HepG2 (cell line): ENCODE data around the gene CYB5A. TPM values are rescaled to one million over a fixed set of nuclear protein-coding genes. Genes with fewer than 3 reads are reported as not detected.

Experiments used
- ATAC-seq: fragments of 200-7000 bp; cut with Tn5 transposase; 3 replicates; pipeline ENCODE4 v1.9.1; 2020; ENCODE audit warnings: mild to moderate bottlenecking, moderate library complexity
- BruUV-seq: library from RNA; stranded (reverse); fragments of 400-500 nt; replicated peaks from 2 replicates; lab custom pipeline; 2021; lab: Mats Ljungman, UMichigan
- CTCF ChIA-PET: fragments of 300-600 bp; formaldehyde crosslinking; extraction: SDS; loops from one replicate; lab custom pipeline; 2021; ENCODE audit warnings: low total read pairs, inconsistent platforms, low intra/inter-chr PET ratio; lab: Yijun Ruan, JAX
- POLR2A ChIA-PET: fragments of 350-600 bp; sonication (Branson Sonifier 250); formaldehyde crosslinking; loops from one replicate; lab custom pipeline; 2020; ENCODE audit warnings: antibody characterized with exemption, inconsistent platforms; lab: Yijun Ruan, JAX
- DNase-seq: peaks from one replicate; pipeline ENCODE4 v3.0.0-alpha.2; 2015; ENCODE audit warnings: low spot score
- FAIRE-seq: peaks from 3 replicates; lab custom pipeline; 2011; peaks lifted over from hg19 to GRCh38; lab: Jason Lieb, UNC
- H2AFZ ChIP-seq: one replicate; pipeline ENCODE4 v1.6.1; 2011; ENCODE audit warnings: low read length, inconsistent platforms
- H3K27ac ChIP-seq: fragments of 300-600 bp; 3 replicates; pipeline ENCODE4 v1.8.0; 2011; ENCODE audit warnings: mixed run types, mild to moderate bottlenecking, mixed read lengths, low read length, inconsistent platforms; ENCODE audit not compliant: insufficient read depth; ENCODE audit errors: extremely low read length
- H3K27me3 ChIP-seq, 2 experiments: fragments of 200-600 bp in 1 of 2; 2 replicates in 1 of 2; 3 replicates in 1 of 2; pipeline versions ENCODE4 v1.6.0 to v1.8.0; 2011; ENCODE audit warnings: low read length in 2 of 2, mild to moderate bottlenecking in 2 of 2, moderate library complexity in 2 of 2, inconsistent platforms in 1 of 2; ENCODE audit not compliant: insufficient read depth in 2 of 2, control insufficient read depth in 1 of 2
- H3K36me3 ChIP-seq, 2 experiments: fragments of 200-600 bp in 1 of 2; replicated peaks in 1 of 2; 2 replicates in 1 of 2; 3 replicates in 1 of 2; pipeline versions ENCODE4 v1.5.1 to v1.8.0; 2011; ENCODE audit warnings: low read length in 2 of 2, inconsistent platforms in 1 of 2; ENCODE audit not compliant: insufficient read depth in 2 of 2, control insufficient read depth in 1 of 2
- H3K4me1 ChIP-seq: 2 replicates; pipeline ENCODE4 v1.5.1; 2012; ENCODE audit warnings: low read length, inconsistent platforms; ENCODE audit not compliant: insufficient read depth
- H3K4me2 ChIP-seq: 2 replicates; pipeline ENCODE4 v1.6.0; 2011; ENCODE audit warnings: low read depth, low read length, inconsistent platforms
- H3K4me3 ChIP-seq, 3 experiments: fragments of 200-600 bp in 1 of 3; sonication (generic), shearing (Covaris generic) in 1 of 3; replicated peaks in 1 of 3; 2 replicates each; pipeline ENCODE4 v1.5.1; 2011 to 2016; ENCODE audit warnings: low read length in 3 of 3, inconsistent platforms in 2 of 3, low read depth in 2 of 3, mild to moderate bottlenecking in 2 of 3, control low read depth in 1 of 3, mixed read lengths in 1 of 3; ENCODE audit not compliant: insufficient read depth in 1 of 3
- H3K79me2 ChIP-seq: one replicate; pipeline ENCODE4 v1.6.1; 2011; ENCODE audit warnings: low read length, inconsistent platforms; ENCODE audit not compliant: insufficient read depth
- H3K9ac ChIP-seq: 2 replicates; pipeline ENCODE4 v1.6.0; 2011; ENCODE audit warnings: mild to moderate bottlenecking, low read depth, low read length, inconsistent platforms; ENCODE audit not compliant: insufficient read depth
- H3K9me3 ChIP-seq: 2 replicates; pipeline ENCODE4 v1.5.1; 2012; ENCODE audit warnings: mild to moderate bottlenecking, low read length
- H4K20me1 ChIP-seq: 2 replicates; pipeline ENCODE4 v1.6.0; 2011; ENCODE audit warnings: inconsistent platforms, mild to moderate bottlenecking, low read length, moderate library complexity; ENCODE audit not compliant: insufficient read depth
- ARID3A ChIP-seq: IDR thresholded peaks from 2 replicates; pipeline ENCODE4 v1.6.1; 2012; ENCODE audit warnings: low read depth, low read length, improper control_type of control experiment
- HHEX ChIP-seq: IDR thresholded peaks from 2 replicates; pipeline ENCODE4 v1.6.1; 2016; ENCODE audit warnings: control low read depth
- HOMEZ ChIP-seq: IDR thresholded peaks from 2 replicates; pipeline ENCODE4 v1.6.1; 2016; ENCODE audit warnings: low read depth
- KDM3A ChIP-seq: IDR thresholded peaks from 2 replicates; pipeline ENCODE4 v1.6.1; 2018; ENCODE audit warnings: low read depth, missing compliant biosample characterization
- MBD4 ChIP-seq: IDR thresholded peaks from 2 replicates; pipeline ENCODE4 v1.6.1; 2012; ENCODE audit warnings: low read length, inconsistent platforms, borderline replicate concordance
- MTERF4 ChIP-seq: sonication (generic); formaldehyde crosslinking; IDR thresholded peaks from 2 replicates; pipeline ENCODE4 v1.8.0; 2023; ENCODE audit warnings: mild to moderate bottlenecking, missing genetic modification reagents
- PITX1 ChIP-seq: sonication (generic); formaldehyde crosslinking; IDR thresholded peaks from 2 replicates; pipeline ENCODE4 v1.5.1; 2020; ENCODE audit warnings: mild to moderate bottlenecking, missing genetic modification reagents
- REPIN1 ChIP-seq: sonication (generic); formaldehyde crosslinking; IDR thresholded peaks from 2 replicates; pipeline ENCODE4 v1.8.0; 2022; ENCODE audit warnings: missing genetic modification reagents, low read depth, mild to moderate bottlenecking, borderline replicate concordance
- TEF ChIP-seq: sonication (generic); formaldehyde crosslinking; IDR thresholded peaks from 2 replicates; pipeline ENCODE4 v1.5.0; 2020; ENCODE audit warnings: missing genetic modification reagents
- ZNF18 ChIP-seq: sonication (generic); formaldehyde crosslinking; IDR thresholded peaks from 2 replicates; pipeline ENCODE4 v1.8.0; 2022; ENCODE audit warnings: mild to moderate bottlenecking, missing genetic modification reagents; ENCODE audit not compliant: insufficient replicate concordance
- ZNF430 ChIP-seq: sonication (generic); formaldehyde crosslinking; IDR thresholded peaks from 2 replicates; pipeline ENCODE4 v1.9.0; 2021; ENCODE audit warnings: mild to moderate bottlenecking, missing genetic modification reagents
- WGBS: methylation state at CpG from one replicate; pipeline ENCODE4 v1.1.6; 2017; ENCODE audit warnings: low lambda C conversion rate; 5-methylcytosine and 5-hydroxymethylcytosine counted together
- in situ Hi-C: cut with HindIII; loops from 2 replicates; pipeline ENCODE4 v1.10.0; 2017; ENCODE audit warnings: low pct_unique_long_range_greater_than_20kb; ENCODE audit not compliant: extremely low pct_ligation_motif_present
- intact Hi-C: fragments of 100-400 bp; cut with micrococcal nuclease; formaldehyde crosslinking; loops from one replicate; pipeline ENCODE4 v1.10.0; 2022; ENCODE audit not compliant: unreplicated experiment
- polyA plus RNA-seq, 8 experiments: library from polyadenylated mRNA; depleted of rRNA in 3 of 8; stranded (reverse) in 7 of 8; unstranded in 1 of 8; fragments of >200 nt; fragmentation: Illumina TruSeq in 4 of 8; extraction: Trizol in 4 of 8; gene quantifications; 2 replicates each; pipeline versions ENCODE4 v1.2.1 to v1.2.3, GENCODE V29; 2011 to 2016; ENCODE audit warnings: low read depth in 4 of 8, missing spikeins in 1 of 8, mixed read lengths in 1 of 8; ENCODE audit not compliant: insufficient read depth in 1 of 8
- total RNA-seq, 5 experiments: library from RNA; depleted of rRNA; stranded (reverse); fragments of >200 nt; fragmentation: Illumina TruSeq; extraction: Trizol; gene quantifications; 2 replicates each; pipeline ENCODE4 v1.2.3, GENCODE V29; 2016; ENCODE audit warnings: low read depth in 1 of 5

CYB5A gene
- total and polyA plus RNA-seq, 2 of the 13 experiments (the other 11 are each of a cell fraction or from before 2014, with no cell fraction given): 215 to 356 TPM

- Histone ChIP-seq H3K9ac (peak overlapping the region; percentile 54), H3K27ac (peak overlapping the region; percentile 84)
- peak; percentile 4 for FAIRE-seq
- TF ChIP-seq REPIN1 (CRISPR knock-in tag) (no peak), TEF (CRISPR knock-in tag) (no peak), PITX1 (CRISPR knock-in tag) (no peak), ARID3A (no peak), MTERF4 (CRISPR knock-in tag) (no peak), ZNF430 (no peak), HHEX (CRISPR knock-in tag) (no peak), MBD4 (no peak), HOMEZ (CRISPR knock-in tag) (no peak), KDM3A (CRISPR knock-in tag) (no peak), ZNF18 (peak; percentile 42)
Measured at GRCh38 chr18:74281980-74282754, 9.6 kb downstream of the CYB5A start.

More at GRCh38 chr18:74281980-74282754, 9.6 kb downstream of the CYB5A start:
- peak; percentile 81 for DNase-seq
- 7% methylated on average over 12 of the region's 12 CpGs for WGBS
- peaks cover 94% of the 10 kb centered on the region for H3K4me1 ChIP-seq
- intact Hi-C loops (no loop called here), in situ Hi-C loops (loop anchor here (5.0 to 25.0 kb wide), 2 partner anchors 45 to 930 kb away; partner anchors contain the start of genes PTGR3 and TSHZ1)
- no peaks in the 10 kb centered on the region for H3K9me3 ChIP-seq
- H3K27me3 ChIP-seq: no peaks in the 10 kb centered on the region
- H3K4me2 ChIP-seq: peak overlapping the region; percentile 83
- ChIA-PET CTCF (no interaction called here), POLR2A (interaction anchor here (0.9 kb wide), 1 partner anchor 40 kb away, joined by 3 read pairs; no protein-coding TSS in a partner anchor)
- no TSS peak for BruUV-seq
- no peak overlapping the region for H2AFZ ChIP-seq
- ATAC-seq: peak; percentile 86
- 0 out of 2 replicates have a peak, but pooled peaks cover under 1% of the 10 kb centered on the region for H4K20me1 ChIP-seq
- H3K36me3 ChIP-seq: 0 out of 5 replicates have a peak, but pooled peaks cover 0 to 4% of the 10 kb centered on the region in 2 experiments
- peaks cover 98% of the 10 kb centered on the region for H3K79me2 ChIP-seq
- H3K4me3 ChIP-seq: peak overlapping the region; percentile 22 to 59 (median 24); a peak in 5 of 6 replicates
